ENCODE measurements around the gene EIF4E.

DNA sequence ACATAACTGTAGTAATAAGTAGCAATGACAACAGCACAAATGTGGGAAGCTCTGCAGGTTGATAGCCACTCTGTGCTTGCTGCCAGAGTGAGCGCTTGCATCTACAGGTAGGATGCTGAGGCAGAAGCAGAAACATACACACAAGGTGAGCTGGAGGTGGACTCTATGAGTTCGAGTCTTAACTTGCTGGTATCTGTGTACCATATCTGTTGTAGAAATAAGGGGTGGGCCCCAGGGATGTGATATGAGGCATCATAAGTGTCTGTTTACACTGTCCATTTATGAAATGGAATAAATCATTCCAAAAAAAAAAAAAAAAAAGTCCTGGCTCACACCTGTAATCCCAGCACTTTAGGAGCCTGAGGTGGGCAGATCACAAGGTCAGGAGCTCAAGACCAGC, 32.8 kb upstream of the EIF4E start:
- no peak for TF ChIP-seq POLR2AphosphoS5 (IDR thresholded peaks at IDR 0.05)
- TF ChIP-seq, protein P1, sequence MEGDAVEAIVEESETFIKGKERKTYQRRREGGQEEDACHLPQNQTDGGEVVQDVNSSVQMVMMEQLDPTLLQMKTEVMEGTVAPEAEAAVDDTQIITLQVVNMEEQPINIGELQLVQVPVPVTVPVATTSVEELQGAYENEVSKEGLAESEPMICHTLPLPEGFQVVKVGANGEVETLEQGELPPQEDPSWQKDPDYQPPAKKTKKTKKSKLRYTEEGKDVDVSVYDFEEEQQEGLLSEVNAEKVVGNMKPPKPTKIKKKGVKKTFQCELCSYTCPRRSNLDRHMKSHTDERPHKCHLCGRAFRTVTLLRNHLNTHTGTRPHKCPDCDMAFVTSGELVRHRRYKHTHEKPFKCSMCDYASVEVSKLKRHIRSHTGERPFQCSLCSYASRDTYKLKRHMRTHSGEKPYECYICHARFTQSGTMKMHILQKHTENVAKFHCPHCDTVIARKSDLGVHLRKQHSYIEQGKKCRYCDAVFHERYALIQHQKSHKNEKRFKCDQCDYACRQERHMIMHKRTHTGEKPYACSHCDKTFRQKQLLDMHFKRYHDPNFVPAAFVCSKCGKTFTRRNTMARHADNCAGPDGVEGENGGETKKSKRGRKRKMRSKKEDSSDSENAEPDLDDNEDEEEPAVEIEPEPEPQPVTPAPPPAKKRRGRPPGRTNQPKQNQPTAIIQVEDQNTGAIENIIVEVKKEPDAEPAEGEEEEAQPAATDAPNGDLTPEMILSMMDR (IDR thresholded peaks at IDR 0.05): no peak
- TF ChIP-seq POLR2A (IDR thresholded peaks at IDR 0.05): no peak

All from transverse colon (tissue), 4 donors.